ENCODE measurements around the gene NOC4L. TPM values are rescaled to one million over a fixed set of nuclear protein-coding genes. Genes with fewer than 3 reads are reported as not detected.

The NOC4L gene
- polyA plus RNA-seq, 1 donor (not counting 4 experiments of a cell fraction or from before 2014, with no cell fraction given): 3.7 TPM

DNA sequence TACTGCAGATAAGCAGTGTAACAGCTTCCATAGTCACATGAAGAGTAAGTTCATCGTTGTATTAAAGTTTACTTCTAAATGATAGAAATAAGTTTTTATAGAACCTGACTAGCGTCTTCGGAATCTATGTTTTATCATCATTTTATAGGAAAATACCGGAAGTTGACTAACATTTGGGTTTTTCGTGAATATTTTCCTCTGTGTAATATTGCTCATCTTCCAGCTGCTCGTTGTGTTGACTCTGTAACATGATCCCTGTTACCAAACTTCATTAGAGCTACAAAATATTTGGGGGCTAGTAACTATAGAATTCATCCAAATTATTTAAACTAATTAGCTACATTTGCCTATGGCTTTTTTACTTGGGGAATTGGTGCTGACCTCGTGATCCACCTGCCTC, 37.3 kb upstream of the NOC4L start:
- DNase-seq (ENCODE audit: low read depth, low spot score): no peak
- Histone ChIP-seq H4K20me1 (ENCODE audit: control insufficient read depth, extremely low read depth, insufficient read depth, low read length) (no peaks in the 10 kb centered on the region), H3K9me1 (ENCODE audit: control insufficient read depth, extremely low read depth, insufficient read depth, low read length) (no peaks in the 10 kb centered on the region), H3K4me1 (ENCODE audit: control insufficient read depth, extremely low read depth, insufficient read depth, low read length) (no peaks in the 10 kb centered on the region), H3K4me2 (ENCODE audit: control insufficient read depth, extremely low read depth, insufficient read depth, low read depth, low read length) (no peak overlapping the region), H3K9ac (ENCODE audit: control insufficient read depth, extremely low read depth, insufficient read depth, low read length) (no peak overlapping the region), H3K27me3 (ENCODE audit: control insufficient read depth, extremely low read depth, insufficient read depth, low read length) (no peaks in the 10 kb centered on the region), H3K27ac (ENCODE audit: control insufficient read depth, insufficient read depth, low read length) (no peak overlapping the region), H3K79me2 (ENCODE audit: control insufficient read depth, insufficient read depth, low read length) (no peaks in the 10 kb centered on the region), H3K9me3 (ENCODE audit: control insufficient read depth, low read depth, low read length) (no peaks in the 10 kb centered on the region), H3K36me3 (ENCODE audit: control insufficient read depth in 2 of 2, extremely low read depth in 1 of 2, insufficient read depth in 2 of 2, low read length in 2 of 2) (peaks cover 4 to 10% of the 10 kb centered on the region in 2 experiments), H2AFZ (ENCODE audit: control insufficient read depth, low read length) (no peak overlapping the region), H3K4me3 (ENCODE audit: control insufficient read depth in 2 of 3, extremely low read depth in 1 of 3, insufficient read depth in 2 of 3, low read depth in 1 of 3, low read length in 3 of 3) (no peak overlapping the region)
- TF ChIP-seq CTCF (optimal IDR thresholded peaks at IDR 0.05 in 1 of 3, IDR thresholded peaks at IDR 0.05 in 1 of 3, conservative IDR thresholded peaks at IDR 0.05 in 1 of 3; ENCODE audit: extremely low read depth in 1 of 3, insufficient read depth in 2 of 3, low read length in 3 of 3): no peak
- FAIRE-seq: no peak
- dilution Hi-C loops (cut with MboI; ENCODE audit: extremely low pct_ligation_motif_present, low sequenced_read_pairs): no loop called here

DNA sequence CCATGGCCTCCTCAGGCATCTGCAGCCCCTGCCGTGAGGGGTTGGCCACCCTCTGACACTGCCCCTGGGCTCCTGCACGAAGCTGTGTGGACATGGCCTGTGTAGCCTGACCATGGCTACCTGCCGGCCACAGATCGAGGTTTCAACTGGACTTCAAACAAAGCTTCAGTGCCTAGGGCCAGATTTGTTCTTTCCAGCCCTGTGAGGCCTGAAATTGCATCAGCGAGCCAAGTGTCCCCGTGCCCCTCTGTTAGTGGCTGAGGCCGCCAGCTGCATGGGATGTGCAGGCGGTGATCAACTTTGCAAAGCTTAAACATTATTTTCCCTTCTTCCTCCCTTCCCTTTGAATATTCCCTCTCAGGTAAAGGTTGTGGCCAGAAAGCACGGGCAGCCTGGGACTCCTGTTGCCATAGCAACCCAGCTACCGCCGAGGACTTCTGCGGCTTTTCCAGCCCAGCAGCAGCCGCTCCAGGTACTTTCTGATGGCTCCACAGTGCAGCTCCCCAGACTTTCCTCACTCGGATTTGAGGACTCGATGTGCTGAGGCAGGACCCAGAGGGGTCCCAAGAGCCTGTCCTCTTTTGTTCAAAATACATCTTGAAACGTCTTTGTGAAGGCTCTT, 35.9 kb upstream of the NOC4L start:
- no peak overlapping the region for H3K4me2 ChIP-seq (ENCODE audit: control insufficient read depth, extremely low read depth, insufficient read depth, low read depth, low read length)
- no peak overlapping the region for H3K9ac ChIP-seq (ENCODE audit: control insufficient read depth, extremely low read depth, insufficient read depth, low read length)
- TF ChIP-seq CTCF (optimal IDR thresholded peaks at IDR 0.05 in 1 of 3, IDR thresholded peaks at IDR 0.05 in 1 of 3, conservative IDR thresholded peaks at IDR 0.05 in 1 of 3; ENCODE audit: extremely low read depth in 1 of 3, insufficient read depth in 2 of 3, low read length in 3 of 3) (no peak), EZH2 (IDR thresholded peaks at IDR 0.05; ENCODE audit: low read length) (no peak)
- dilution Hi-C loops (cut with MboI; ENCODE audit: extremely low pct_ligation_motif_present, low sequenced_read_pairs): no loop called here
- peaks cover 5 to 9% of the 10 kb centered on the region in 2 experiments for H3K36me3 ChIP-seq (ENCODE audit: control insufficient read depth in 2 of 2, extremely low read depth in 1 of 2, insufficient read depth in 2 of 2, low read length in 2 of 2)
- no peaks in the 10 kb centered on the region for H3K4me1 ChIP-seq (ENCODE audit: control insufficient read depth, extremely low read depth, insufficient read depth, low read length)
- FAIRE-seq (no peak), DNase-seq (ENCODE audit: low read depth, low spot score) (no peak)
- no peaks in the 10 kb centered on the region for H3K9me1 ChIP-seq (ENCODE audit: control insufficient read depth, extremely low read depth, insufficient read depth, low read length)
- no peaks in the 10 kb centered on the region for H3K27me3 ChIP-seq (ENCODE audit: control insufficient read depth, extremely low read depth, insufficient read depth, low read length)
- no peak overlapping the region for H3K4me3 ChIP-seq (ENCODE audit: control insufficient read depth in 2 of 3, extremely low read depth in 1 of 3, insufficient read depth in 2 of 3, low read depth in 1 of 3, low read length in 3 of 3)
- no peaks in the 10 kb centered on the region for H3K9me3 ChIP-seq (ENCODE audit: control insufficient read depth, low read depth, low read length)
- H2AFZ ChIP-seq (ENCODE audit: control insufficient read depth, low read length): no peak overlapping the region
- no peaks in the 10 kb centered on the region for H4K20me1 ChIP-seq (ENCODE audit: control insufficient read depth, extremely low read depth, insufficient read depth, low read length)
- no peaks in the 10 kb centered on the region for H3K79me2 ChIP-seq (ENCODE audit: control insufficient read depth, insufficient read depth, low read length)
- no peak overlapping the region for H3K27ac ChIP-seq (ENCODE audit: control insufficient read depth, insufficient read depth, low read length)

All from keratinocyte (primary cell).